Activated CD8-positive, alpha-beta memory T cell treated with anti-CD3 and anti-CD28 coated beads for 4 hours (primary cell): ENCODE results near the gene LYRM4.

Experiments used
- DNase-seq, 2 donors: peaks; one replicate each; pipeline ENCODE4 v3.0.0-alpha.2; 2020; ENCODE audit warnings: low read depth in 2 of 2

Gene LYRM4

DNA sequence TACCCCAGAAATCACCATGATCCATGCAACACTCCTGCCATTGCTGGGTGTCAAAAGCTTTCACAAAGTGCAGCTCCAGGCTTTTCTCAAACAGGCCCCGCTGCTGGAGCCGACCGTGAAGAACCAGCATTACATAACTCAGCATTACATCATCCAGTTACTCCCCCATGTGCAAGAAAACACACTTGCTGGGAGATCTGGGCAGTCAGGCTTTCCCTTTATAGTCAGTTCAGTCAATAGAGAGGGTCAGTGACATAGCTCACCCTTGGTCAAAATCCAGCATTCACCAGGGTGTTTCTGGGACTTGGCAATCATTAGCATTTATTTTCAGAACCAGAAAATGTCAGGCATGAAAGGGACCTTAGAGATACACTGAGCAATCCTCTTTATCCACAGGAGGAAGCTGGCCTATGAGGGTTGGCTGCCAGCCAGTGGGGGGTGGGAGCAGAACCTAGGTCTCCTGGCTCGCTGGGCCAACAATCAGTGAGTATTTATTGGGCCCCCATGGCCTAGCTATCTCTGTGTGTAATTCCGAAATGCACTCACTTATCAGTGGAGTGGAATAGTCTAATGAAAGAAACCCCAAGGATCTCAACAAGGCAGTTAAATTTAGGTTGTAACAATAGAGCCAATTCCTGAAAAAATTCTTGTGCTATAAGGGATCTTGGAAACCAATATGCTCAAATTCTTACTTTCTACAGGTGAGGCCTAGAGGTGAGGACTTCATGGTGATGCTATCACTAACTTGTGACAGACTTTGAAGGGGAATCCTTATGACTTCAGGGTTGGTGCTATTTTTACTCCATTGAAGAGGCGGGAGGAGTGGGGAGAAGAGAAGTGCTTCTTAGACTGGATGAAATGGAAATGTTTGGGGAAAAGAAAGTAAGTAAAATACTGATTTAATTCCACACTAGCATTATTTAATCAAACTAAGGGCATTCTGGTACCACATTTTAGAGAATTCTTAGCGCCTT lies 54.6 kb downstream of the LYRM4 start:
- DNase-seq: no peak

DNA sequence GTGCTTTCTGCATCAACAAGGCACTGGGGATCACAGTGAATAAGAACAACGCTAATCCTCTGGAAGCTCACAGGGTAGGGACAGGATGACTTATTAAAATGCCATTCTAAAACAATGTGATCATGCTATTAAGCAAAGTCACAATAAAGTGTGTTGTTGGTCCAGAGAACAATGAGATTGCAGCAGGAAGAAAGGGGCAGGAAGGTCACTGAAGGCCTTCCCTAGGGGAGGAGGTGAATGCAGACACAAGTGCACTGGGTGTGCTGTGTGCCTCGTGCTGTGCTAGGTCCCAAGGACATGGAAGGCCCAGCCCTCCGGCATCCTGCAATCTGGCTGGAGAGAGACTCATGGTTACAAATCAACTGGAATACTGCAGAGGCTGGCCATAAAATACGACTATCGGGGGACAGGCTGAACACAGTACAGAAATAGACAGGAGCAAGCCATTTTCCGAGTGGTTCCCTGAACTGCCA lies 55.7 kb downstream of the LYRM4 start:
- no peak for DNase-seq

DNA sequence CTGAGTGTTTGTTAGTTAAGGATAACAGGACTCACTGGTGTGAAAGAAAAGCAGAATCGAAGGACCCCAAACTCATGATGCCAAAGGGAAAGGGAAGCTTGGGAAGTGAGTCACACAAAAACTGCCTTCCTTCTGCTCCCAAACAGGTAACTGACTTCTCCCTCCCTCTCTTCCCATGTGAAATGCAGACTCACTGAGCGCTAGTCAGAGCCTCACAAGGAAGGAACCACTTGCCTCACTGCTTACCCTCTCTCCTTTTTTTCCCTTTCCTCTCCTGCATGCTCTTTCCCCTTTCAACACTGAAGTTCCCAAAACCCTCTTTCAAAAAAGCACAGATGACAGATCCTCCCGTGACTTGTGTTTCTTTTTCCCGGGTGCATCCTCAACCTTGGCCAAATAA lies 56.4 kb downstream of the LYRM4 start:
- DNase-seq: no peak

DNA sequence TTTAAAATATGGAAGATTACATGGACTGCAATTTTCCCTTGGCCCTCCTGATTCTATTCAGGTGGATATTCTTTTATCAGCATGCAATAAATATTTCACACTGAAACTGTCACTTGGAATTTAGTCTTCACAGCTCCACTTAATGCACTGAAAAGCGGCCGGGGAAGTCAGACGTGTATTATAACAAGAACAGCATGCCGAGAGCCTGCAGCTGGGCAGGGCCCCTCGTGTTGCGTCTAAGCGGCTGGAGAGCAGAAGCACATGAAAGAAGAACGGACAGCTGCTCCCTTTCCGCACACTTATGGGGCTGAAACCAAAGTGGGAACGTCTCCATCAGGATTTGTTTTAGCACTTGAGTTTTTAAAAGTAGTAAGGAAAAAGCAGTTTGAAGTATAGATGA lies 57.2 kb downstream of the LYRM4 start:
- no peak for DNase-seq

DNA sequence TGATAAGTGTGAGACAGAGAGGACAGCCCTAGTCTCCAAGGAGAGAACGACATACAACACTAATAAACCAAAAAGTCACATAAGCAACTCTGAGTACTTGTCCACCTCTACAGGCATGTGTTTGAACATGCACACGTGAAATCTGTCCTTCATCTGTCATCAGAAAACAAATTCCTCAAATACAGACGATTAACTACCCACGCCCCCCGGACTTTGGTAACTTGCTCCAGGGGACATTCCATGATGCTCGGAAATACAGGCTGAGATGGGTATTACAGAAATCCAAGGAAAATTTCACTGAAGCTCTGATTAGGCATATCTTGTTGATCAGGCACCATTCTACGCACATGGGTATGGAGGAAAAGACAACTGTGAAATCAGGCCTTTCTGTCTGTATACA lies 57.8 kb downstream of the LYRM4 start:
- DNase-seq: no peak

DNA sequence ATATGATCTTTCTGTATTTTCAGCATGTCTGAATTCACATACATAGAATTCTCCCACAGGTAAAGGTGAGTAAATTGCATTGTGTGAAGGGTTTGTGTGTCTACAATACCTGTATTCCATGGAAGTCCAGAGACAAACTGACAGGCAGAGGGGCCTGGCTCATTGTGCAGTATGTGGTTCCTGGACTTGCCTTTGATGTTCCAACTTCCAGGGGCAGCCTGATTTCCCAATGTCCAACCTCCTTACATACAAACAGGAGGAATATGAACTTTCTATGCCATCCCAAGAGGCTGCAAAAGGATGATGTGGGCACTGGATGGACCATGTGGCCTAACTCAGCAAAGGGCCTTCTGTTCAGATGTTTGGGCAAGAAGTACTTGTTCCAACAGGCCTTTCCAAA lies 58.5 kb downstream of the LYRM4 start:
- no peak for DNase-seq

DNA sequence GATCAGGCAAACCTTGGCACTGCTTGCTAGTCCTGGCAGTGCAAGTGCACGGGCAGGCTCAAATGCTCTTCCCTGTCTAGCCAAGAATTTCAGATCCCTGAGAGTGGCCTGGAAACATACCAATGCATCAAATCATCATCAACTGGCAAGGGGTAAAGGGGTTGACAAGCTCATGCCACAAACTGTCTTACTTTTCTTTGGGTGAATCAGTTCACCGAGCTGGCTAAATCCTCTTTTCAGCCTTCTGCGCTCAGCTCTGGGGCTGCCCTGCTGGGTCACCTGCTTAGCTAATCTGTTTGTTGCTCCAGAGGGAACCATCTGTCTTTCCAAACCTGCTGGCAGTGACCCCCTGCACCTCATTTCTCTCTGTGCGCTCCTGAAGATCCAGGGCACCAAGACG lies 59.5 kb downstream of the LYRM4 start:
- no peak for DNase-seq

DNA sequence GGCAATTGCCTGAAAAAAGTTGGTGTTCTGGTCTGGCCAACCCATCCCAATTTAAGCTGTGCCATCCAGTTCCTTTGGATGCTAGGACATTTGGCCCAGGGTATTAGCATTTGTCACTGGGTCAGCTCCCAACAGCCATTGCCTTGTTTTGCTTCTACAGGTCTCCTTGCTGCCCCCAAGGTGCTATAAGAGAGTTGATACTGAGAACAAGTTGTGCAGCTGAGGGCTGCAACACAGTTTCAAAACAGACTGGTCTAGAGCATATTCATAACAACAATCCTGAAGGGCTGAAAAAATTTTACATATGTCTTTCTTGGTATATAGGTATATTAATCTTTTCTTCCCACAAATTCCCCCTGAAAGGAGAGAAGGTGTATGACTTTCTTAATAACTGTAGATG lies 61.0 kb downstream of the LYRM4 start:
- no peak for DNase-seq

DNA sequence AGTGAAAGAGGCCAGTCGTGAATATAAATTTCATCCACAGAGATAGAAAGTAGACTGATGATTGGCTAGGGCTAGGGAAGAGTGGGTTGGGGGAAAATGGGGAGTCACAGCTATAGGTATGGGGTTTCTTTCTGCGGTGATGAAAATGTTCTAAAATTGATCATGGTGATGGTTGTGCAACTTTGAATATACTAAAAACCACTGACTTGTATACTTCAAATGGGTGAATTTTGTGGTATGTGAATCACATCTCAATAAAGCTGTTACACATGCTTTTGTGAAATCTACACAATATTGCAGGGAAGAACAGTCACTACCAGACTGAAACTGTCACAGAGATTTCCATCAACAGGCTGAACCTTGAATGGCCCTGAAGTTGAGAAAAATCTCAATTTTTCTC lies 61.5 kb downstream of the LYRM4 start:
- DNase-seq: no peak

DNA sequence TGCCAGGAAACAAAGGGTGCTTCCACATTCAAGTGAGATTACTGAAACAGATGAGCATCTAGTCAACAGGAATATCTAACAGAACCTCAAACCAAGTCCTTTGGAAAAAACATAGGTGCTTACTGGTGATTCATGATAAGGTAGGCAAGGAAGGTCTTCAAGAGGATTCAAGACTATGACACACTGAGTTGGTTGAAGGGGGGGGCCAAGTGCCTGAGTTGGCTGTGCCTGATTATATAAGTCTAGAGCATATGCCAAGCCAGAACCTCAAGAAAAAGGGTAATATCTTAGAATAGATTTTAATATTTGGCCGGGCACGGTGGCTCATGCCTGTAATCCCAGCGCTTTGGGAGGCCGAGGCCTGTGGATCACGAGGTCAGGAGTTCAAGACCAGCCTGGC lies 63.7 kb downstream of the LYRM4 start:
- DNase-seq: no peak

DNA sequence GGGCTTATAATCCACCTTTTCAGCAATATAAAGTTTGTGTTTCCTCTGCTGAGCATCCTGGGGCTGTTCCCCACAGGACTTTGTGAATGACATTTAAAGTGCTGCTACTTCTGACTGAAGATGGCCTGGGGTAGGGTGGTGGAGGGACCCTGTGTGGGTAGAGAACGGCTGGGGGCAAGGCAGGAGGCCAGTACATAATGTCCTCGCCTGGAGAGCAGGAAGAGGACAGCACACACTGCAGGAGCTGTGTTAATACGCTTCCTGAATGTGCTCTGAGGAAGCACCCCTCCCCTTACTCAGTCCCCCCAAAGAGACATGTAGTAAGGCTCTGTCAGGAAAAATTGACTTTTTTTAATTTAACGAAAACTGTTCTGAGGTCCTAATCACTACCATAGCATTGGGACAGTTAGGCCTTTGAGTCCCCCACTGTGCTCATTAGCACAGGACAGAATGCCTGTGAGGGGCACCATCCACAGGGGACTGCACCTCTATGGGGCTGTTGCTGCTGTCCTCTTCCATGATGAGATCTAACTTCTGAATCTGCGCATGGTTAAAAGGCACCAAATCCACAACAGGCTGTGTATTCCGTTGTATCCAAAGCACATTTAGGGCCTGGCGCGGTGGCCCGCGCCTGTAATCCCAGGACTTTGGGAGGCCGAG lies 68.5 kb downstream of the LYRM4 start:
- DNase-seq: no peak

DNA sequence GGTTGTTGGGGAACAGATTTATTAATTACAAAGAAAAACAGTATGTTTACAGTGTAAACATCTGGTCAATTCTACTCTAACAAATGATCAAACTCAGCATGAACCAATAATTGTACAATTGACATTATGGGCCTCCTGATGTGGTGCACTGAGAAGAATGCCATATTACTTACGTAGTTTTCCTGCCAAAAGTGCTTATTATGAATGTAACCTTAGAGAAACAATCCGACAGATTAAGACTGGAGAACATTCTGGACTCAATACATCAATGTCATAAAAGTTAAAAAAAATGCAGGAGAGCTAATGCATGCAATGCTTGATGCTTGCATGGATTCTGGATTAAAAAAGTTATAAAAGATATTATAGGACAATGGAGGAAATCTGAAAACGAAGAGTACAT lies 69.0 kb downstream of the LYRM4 start:
- no peak for DNase-seq

DNA sequence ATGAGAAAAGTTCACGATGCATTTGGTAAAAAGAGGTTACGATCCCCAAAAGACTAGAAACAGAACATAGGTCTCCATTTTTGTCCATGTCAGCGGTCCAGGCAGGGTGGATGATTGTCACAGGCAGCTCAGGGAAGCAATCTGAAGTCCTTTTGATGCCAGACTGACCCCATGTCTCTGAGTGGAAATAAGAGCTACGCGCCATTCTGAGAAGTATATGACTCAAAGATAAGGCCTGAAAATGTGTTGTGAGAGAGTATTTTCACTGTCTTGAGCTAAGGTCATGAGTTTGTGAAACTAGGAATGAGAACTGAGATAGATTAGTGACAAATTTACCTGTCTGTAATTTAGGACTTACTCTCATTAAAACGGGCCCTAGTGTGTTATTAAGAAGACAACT lies 69.5 kb downstream of the LYRM4 start:
- no peak for DNase-seq

DNA sequence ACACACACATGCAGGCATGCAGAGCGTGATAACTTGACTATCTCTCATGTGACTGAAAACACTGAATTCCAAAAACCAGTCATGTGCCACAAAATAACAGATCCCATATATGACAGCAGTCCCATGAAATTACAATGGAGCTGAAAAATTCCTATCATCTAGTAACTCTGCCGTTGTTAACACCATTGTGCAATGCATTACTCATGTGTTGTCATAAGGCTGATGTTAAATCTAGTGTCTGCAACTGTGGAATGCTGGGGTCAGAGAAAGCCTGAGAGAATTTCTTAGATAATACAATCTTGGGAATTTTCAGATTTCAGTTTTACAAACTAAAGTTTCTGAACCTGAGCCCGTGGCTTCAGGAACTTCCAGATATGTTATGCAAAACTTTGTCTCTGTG lies 70.2 kb downstream of the LYRM4 start:
- no peak for DNase-seq

DNA sequence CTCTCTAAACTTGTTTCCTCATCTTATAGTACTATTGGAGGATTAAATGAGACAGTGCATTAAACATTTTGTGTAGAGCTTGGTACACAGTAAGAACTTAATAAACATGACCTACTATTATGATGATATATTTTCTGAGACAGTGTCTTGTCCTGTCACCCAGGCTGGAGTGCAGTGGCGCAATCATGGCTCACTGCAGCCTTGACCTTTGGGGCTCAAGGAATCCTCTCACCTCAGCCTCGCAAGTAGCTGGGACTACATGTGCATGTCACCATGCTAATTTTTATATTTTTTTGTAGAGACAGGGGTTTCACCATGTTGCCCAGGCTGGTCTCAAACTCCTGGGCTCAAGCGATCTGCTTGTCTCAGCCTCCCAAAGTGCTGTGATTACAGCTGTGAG lies 72.1 kb downstream of the LYRM4 start:
- no peak for DNase-seq

DNA sequence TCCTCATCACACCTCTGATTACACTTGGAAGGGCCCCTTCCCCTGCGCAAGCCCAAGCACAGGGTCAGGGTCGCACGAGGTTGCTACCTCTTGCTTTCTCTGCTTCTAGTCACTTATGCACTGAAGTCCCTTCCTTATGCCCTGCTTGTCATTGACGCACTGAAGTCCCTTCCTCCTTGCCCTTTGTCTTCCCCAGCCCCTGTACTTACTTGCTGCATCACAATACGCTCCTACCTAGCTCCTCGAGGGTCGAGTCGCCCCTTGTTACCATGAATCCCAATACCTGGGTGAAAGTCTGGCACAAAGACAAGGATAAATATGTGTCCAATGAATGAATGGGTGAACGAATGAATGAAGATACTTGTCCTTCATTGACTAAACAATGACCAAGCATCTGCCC lies 75.9 kb downstream of the LYRM4 start:
- no peak for DNase-seq

DNA sequence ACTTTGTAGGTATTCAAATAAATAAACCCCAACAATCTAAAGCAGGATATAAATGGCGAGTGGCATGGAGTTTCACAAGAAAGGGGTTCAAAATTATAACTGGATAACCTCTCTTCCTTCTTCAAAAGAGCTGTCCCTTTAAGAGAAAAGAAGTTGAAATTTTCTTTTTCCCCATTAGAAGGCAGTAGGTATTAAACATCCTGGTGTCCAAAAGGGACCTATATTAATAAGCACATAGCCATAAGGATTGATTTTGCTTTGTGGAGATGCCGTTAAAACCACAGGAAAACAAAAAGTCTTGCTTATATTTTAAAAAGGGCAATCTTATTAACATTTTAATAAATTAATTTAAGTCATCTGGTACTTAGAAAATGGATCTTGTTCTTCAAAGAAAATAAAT lies 76.5 kb downstream of the LYRM4 start:
- DNase-seq: no peak

DNA sequence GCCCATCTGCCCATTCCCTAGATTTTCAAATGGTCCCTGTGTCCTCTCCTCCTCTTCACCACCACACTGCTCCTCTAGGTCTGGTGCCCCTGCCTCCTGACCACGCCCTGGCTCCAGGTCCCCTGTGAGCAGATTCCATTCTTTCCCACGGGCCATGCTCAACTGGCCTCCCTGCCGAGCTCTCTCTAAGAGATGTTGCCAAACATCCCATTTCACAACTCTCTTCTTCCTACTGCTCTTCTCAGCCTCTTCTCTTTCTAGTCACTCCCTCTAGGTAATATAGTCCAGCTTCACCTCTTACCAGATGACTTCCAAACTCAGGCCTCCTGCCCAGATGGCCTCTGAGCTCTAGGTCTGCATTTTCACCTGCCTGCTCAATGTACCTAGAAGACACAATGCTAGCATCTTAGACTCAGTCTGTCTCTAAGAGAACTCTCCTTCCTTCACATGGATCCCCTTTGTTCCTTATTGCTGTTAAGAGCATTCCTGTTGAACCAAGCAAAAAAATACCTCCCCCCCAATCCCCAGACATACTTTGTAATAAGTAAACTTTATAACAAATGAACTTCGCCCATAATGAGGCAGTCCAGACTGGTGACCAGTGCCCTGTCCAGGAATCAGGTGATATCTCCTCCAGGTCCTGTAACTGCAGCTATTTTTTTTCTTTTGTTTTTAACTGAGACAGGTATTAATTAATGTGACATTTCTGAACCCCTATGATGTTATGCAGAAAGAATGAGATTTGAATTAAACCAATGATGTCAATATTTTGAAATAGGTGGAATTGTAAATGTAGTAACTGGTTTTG lies 79.0 kb downstream of the LYRM4 start:
- no peak for DNase-seq

DNA sequence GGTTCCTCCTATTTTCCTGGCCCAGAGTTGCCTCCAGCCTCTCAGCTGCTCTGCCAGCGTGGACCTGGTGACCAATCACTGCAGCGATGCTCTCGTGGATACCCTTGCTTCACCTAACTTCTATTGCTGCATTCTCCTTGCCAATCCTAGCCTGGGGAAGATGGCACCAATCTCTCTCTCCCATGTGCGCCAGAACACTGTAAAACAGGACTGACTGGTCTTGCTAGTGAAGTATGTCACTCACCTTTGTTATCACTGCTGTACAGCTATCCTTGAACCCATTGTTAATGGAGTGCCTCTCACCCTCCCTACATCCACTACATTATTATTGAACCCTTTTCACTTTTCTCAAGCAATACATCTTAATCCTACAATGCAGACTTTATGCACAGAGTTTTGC lies 80.1 kb downstream of the LYRM4 start:
- no peak for DNase-seq

DNA sequence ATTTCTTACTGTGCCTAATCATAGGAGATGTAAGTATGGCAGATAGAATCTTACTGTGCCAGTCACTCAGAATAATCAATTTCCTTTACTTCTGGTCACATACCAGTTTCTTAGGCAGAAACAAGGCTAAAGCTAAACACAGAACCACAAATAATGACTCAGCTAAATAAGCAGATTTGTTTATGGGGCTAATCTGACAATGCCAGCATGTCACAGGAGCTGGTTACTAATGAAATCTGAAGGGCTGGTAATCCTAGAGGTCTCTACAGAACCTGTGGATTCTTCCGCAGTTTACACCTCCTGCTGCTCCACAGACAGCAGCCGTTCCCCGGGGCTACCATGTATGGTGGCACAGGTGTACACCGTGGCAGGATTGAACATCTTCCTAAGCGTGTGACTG lies 80.8 kb downstream of the LYRM4 start:
- DNase-seq: no peak

DNA sequence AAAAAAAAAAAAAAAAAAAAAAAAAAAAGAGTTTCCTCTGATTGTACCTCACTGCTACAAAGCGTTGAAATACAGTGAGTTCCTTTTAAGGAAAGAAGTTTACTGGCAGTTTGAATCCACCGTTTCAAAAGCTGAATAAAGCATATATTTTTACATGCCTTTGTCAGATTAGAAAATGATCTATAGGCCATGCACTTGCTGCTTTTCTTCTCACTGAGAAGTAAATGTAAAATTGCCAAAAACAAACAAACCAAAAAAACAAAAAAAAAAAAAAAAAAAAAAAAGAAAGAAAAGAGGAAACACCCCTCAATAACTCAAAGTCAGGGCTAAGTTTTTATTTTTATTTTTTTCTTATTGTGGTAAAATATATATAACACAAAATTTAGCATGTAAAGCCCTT lies 81.9 kb downstream of the LYRM4 start:
- DNase-seq: no peak

DNA sequence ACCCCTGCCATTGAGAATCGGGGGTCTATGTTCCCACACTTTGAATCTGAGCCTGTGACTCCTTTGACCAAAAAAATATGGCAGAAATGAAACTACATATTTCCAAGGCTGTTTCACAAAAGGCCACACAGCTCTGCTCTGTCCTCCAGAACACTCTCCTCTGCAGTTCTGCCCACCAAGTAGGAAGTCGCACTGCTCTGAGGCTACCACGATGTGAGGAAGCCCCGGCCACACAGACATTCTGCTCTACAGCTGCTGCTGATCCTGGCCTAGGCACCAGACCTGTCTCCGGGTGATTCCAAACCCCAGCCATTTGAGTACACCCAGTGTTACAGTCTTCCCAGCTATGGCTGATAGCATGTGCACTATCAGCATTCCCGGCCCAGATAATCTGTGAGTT lies 85.1 kb downstream of the LYRM4 start:
- DNase-seq: no peak
